Small intestine (tissue), 7 donors: ENCODE results near the gene PKP4. TPM values are rescaled to one million over a fixed set of nuclear protein-coding genes. Genes with fewer than 3 reads are reported as not detected.
A peak's percentile ranks its signal among the peaks of the same experiment; 100 is the strongest.
"Not testable (repeated sequence)": the region's sequence is repeated elsewhere in the genome, so short reads cannot be mapped to it uniquely, and the experiment has no call there.

Experiments
- DNase-seq, 2 donors: peaks; one replicate each; pipeline versions ENCODE4 v3.0.0 to v3.0.0-alpha.2; 2013
- FAIRE-seq: peaks from 2 replicates; lab custom pipeline; 2012; peaks lifted over from hg19 to GRCh38; lab: Jason Lieb, UNC
- H3K27ac ChIP-seq, 3 donors: one replicate each; pipeline ENCODE4 v1.5.1; 2013; ENCODE audit warnings: low read length in 2 of 3, mild to moderate bottlenecking in 2 of 3, control low read depth in 1 of 3, inconsistent platforms in 1 of 3, low read depth in 1 of 3, moderate library complexity in 1 of 3
- H3K27me3 ChIP-seq, 3 donors: one replicate each; pipeline ENCODE4 v1.6.1; 2013; ENCODE audit warnings: low read length in 3 of 3, inconsistent platforms in 1 of 3; ENCODE audit not compliant: control insufficient read depth in 3 of 3, insufficient read depth in 3 of 3
- H3K36me3 ChIP-seq, 3 donors: one replicate each; pipeline ENCODE4 v1.6.1; 2013; ENCODE audit warnings: low read length in 3 of 3, inconsistent platforms in 1 of 3, low read depth in 1 of 3, mild to moderate bottlenecking in 1 of 3, moderate library complexity in 1 of 3; ENCODE audit not compliant: control insufficient read depth in 3 of 3, insufficient read depth in 2 of 3
- H3K4me1 ChIP-seq, 3 donors: one replicate each; pipeline ENCODE4 v1.6.1; 2013; ENCODE audit warnings: low read length in 2 of 3, inconsistent platforms in 1 of 3, low read depth in 1 of 3, mild to moderate bottlenecking in 1 of 3, moderate library complexity in 1 of 3; ENCODE audit not compliant: control insufficient read depth in 3 of 3, insufficient read depth in 2 of 3
- H3K4me3 ChIP-seq, 3 donors: one replicate each; pipeline ENCODE4 v1.5.1; 2013; ENCODE audit warnings: low read length in 3 of 3, control low read depth in 1 of 3, inconsistent platforms in 1 of 3, low read depth in 1 of 3, mild to moderate bottlenecking in 1 of 3, moderate library complexity in 1 of 3
- H3K9me3 ChIP-seq, 2 donors: one replicate each; pipeline ENCODE4 v1.6.1; 2013; ENCODE audit warnings: low read depth in 1 of 2, low read length in 1 of 2; ENCODE audit not compliant: control insufficient read depth in 2 of 2, insufficient read depth in 1 of 2
- WGBS, 3 donors: extraction: QIAGEN DNeasy Blood & Tissue Kit; methylation state at CpG; one replicate each; pipeline ENCODE4 v1.1.7; 2013; 5-methylcytosine and 5-hydroxymethylcytosine counted together
- polyA plus RNA-seq, 4 donors: library from polyadenylated mRNA; stranded (reverse) in 3 of 4; unstranded in 1 of 4; fragments of 200-250 nt in 3 of 4; fragments of 120-200 nt in 1 of 4; gene quantifications; one replicate each; pipeline versions ENCODE4 v1.2.1 to v1.2.3, GENCODE V29; 2013
- donor health status: healthy with polysubstance abuse.
- donor health status: control.
- donor health status: control.
- donor health status: Bipolar disorder and iron deficiency.
- donor health status: healthy.

The PKP4 gene
- polyA plus RNA-seq, 4 donors = 16.8 to 54.3 (median 23.3) TPM

GRCh38 chr2:158433716-158434115, 23.0 kb upstream of the PKP4 start:
- peaks cover 0 to 17% of the 10 kb centered on the region in 2 donors for H3K9me3 ChIP-seq
- H3K27me3 ChIP-seq, DNase-seq, FAIRE-seq, H3K27ac ChIP-seq, H3K4me3 ChIP-seq, H3K36me3 ChIP-seq, H3K4me1 ChIP-seq: not testable (repeated sequence)
- 86 to 89% (median 87%) methylated on average over 13 of the region's 13 CpGs for WGBS, 3 donors

DNA sequence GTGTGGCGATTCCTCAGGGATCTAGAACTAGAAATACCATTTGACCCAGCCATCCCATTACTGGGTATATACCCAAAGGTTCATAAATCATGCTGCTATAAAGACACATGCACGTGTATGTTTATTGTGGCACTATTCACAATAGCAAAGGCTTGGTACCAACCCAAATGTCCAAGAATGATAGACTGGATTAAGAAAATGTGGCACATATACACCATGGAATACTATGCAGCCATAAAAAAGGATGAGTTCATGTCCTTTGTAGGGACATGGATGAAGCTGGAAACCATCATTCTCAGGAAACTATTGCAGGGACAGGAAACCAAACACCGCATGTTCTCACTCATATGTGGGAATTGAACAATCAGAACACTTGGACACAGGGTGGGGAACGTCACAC, 17.7 kb upstream of the PKP4 start:
- H3K4me1 ChIP-seq, DNase-seq, FAIRE-seq, H3K9me3 ChIP-seq, H3K36me3 ChIP-seq, H3K27ac ChIP-seq, H3K4me3 ChIP-seq, H3K27me3 ChIP-seq: not testable (repeated sequence)
- 92 to 94% (median 94%) methylated on average over 3 of the region's 4 CpGs for WGBS, 3 donors

- no peak overlapping the region for H3K4me3 ChIP-seq
- DNase-seq (no peak), FAIRE-seq (no peak)
- H3K27ac ChIP-seq = no peak overlapping the region
- peaks cover 0 to 6% of the 10 kb centered on the region in 2 donors for H3K9me3 ChIP-seq
- no peaks in the 10 kb centered on the region for H3K4me1 ChIP-seq
- H3K36me3 ChIP-seq = no peaks in the 10 kb centered on the region
- H3K27me3 ChIP-seq = no peaks in the 10 kb centered on the region
- WGBS, 3 donors = 90 to 98% (median 97%) methylated on average over 1 of the region's 1 CpG
These were observed 13.1 kb upstream of the PKP4 start for GRCh38 chr2:158443606-158444005.

DNA sequence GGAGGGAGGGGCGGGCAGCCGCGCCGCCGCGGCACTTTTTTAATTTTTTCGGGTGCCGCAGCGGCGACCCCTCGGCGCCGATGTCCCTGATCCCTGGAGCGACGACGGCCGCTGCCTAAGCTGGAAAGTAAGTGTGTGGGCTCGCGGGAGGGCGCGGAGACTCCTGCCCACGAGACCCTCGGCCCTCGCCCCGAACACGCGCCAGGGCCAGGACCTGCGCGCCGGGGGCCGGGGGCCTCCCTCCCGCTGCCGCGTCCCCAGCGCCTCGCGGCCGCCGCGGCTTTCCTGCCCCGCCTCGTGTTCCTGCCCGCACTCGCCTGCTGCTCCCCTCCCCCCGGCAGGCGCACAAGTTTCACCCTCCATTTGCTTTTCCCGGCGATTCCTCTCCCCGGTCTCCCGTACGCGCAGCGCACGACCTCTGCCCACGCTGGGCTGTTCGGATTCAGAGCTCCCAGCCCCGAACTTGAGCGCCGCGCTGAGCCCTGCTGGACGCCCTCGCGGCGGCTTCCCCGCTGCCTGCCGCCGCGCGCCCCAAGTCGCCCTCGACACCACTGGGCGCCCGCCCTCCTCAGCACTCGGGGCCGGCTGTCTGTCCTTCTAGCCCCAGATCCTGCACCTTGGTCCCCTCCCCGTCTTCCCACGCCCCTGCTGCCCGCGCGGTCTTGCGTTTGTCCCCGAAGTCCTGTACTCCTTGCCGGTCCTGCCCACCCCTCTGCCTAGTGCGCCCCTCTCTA, 507 bp downstream of the PKP4 start:
- no peak for FAIRE-seq
- H3K9me3 ChIP-seq = no peaks in the 10 kb centered on the region
- 0 to 1% (median 1%) methylated on average over 45 to 84 of the region's 84 CpGs for WGBS, 3 donors
- peak; percentile 65 to 88 for DNase-seq
- H3K4me1 ChIP-seq = peaks cover 0 to 16% (median 4%) of the 10 kb centered on the region in 3 donors
- H3K27me3 ChIP-seq = no peaks in the 10 kb centered on the region
- peak overlapping the region; percentile 69 to 86 (median 78) for H3K4me3 ChIP-seq
- H3K27ac ChIP-seq = peak overlapping the region; percentile 94 to 96 (median 95)
- no peaks in the 10 kb centered on the region for H3K36me3 ChIP-seq

- H3K4me3 ChIP-seq = peak overlapping the region; percentile 69 to 86 (median 78)
- 0 to 1% (median 0%) methylated on average over 49 to 61 of the region's 61 CpGs for WGBS, 3 donors
- H3K27me3 ChIP-seq = no peaks in the 10 kb centered on the region
- peak; percentile 92 to 95 for DNase-seq
- FAIRE-seq = no peak
- H3K36me3 ChIP-seq = no peaks in the 10 kb centered on the region
- H3K4me1 ChIP-seq = peaks cover 0 to 16% (median 4%) of the 10 kb centered on the region in 3 donors
- no peaks in the 10 kb centered on the region for H3K9me3 ChIP-seq
- peak overlapping the region; percentile 94 to 96 (median 95) for H3K27ac ChIP-seq
These were observed 1.3 kb downstream of the PKP4 start for GRCh38 chr2:158457826-158458616.

DNA sequence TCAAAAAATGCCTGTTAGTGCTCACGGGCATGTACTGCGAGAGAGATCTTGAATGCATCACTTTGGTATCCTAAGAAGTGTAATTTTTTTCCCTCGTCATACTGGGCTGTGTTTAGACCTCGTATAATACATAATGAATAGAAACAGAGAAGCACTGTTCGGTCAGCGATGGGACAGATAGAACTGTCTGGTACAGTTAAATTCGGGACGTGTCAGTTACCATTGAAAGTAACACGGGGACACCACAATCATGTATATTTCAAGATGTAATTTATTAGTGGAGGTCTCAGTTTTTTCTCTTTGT, 1.8 kb downstream of the PKP4 start:
- FAIRE-seq = no peak
- Histone ChIP-seq H3K9me3 (no peaks in the 10 kb centered on the region), H3K27me3 (no peaks in the 10 kb centered on the region), H3K36me3 (no peaks in the 10 kb centered on the region), H3K4me1 (peaks cover 0 to 16% (median 4%) of the 10 kb centered on the region in 3 donors), H3K4me3 (peak overlapping the region in 2 of 3 donors; percentile 69 to 78), H3K27ac (no peak overlapping the region)
- whole genome bisulfite sequencing, 3 donors = 43 to 58% (median 52%) methylated on average over 9 of the region's 9 CpGs
- no peak for DNase-seq

- no peaks in the 10 kb centered on the region for H3K9me3 ChIP-seq
- 67 to 78% (median 77%) methylated on average over 9 of the region's 9 CpGs for WGBS, 3 donors
- FAIRE-seq (no peak), DNase-seq (no peak)
- H3K36me3 ChIP-seq = no peaks in the 10 kb centered on the region
- H3K27me3 ChIP-seq = no peaks in the 10 kb centered on the region
- H3K4me1 ChIP-seq = peaks cover 0 to 16% (median 4%) of the 10 kb centered on the region in 3 donors
- H3K4me3 ChIP-seq = no peak overlapping the region
- H3K27ac ChIP-seq = no peak overlapping the region
These were observed 2.6 kb downstream of the PKP4 start for GRCh38 chr2:158459161-158460003.
